HG03045 (cell line): ENCODE data around the gene TOM1L2.

Source experiments
- ATAC-seq: cut with Tn5 transposase; IDR thresholded peaks from one replicate; pipeline ENCODE4 v1.9.1; 2021; ENCODE audit warnings: mild to moderate bottlenecking, moderate library complexity; ENCODE audit not compliant: unreplicated experiment

The TOM1L2 gene

GRCh38 chr17:17823433-17824118, 148.6 kb downstream of the TOM1L2 start:
- ATAC-seq = peak; percentile 75

GRCh38 chr17:17822616-17823015, 149.6 kb downstream of the TOM1L2 start:
- no peak for ATAC-seq

- ATAC-seq = no peak
Observed at GRCh38 chr17:17822189-17822588, 150.0 kb downstream of the TOM1L2 start.

GRCh38 chr17:17820463-17821158, 151.6 kb downstream of the TOM1L2 start:
- no peak for ATAC-seq

GRCh38 chr17:17820046-17820445, 152.2 kb downstream of the TOM1L2 start:
- no peak for ATAC-seq

GRCh38 chr17:17819561-17819995, 152.6 kb downstream of the TOM1L2 start:
- peak; percentile 38 for ATAC-seq

- ATAC-seq = no peak
Observed at GRCh38 chr17:17819111-17819510, 153.1 kb downstream of the TOM1L2 start.

- ATAC-seq = no peak
Observed at GRCh38 chr17:17818088-17818526, 154.1 kb downstream of the TOM1L2 start.

GRCh38 chr17:17817552-17817947, 154.7 kb downstream of the TOM1L2 start:
- no peak for ATAC-seq

- no peak for ATAC-seq
Observed at GRCh38 chr17:17816831-17817551, 155.2 kb downstream of the TOM1L2 start.

- no peak for ATAC-seq
Observed at GRCh38 chr17:17816240-17816814, 155.9 kb downstream of the TOM1L2 start.

- ATAC-seq = no peak
Observed at GRCh38 chr17:17815436-17816200, 156.6 kb downstream of the TOM1L2 start.

GRCh38 chr17:17815062-17815406, 157.2 kb downstream of the TOM1L2 start:
- ATAC-seq = no peak

- no peak for ATAC-seq
Observed at GRCh38 chr17:17814162-17815061, 157.8 kb downstream of the TOM1L2 start.

- no peak for ATAC-seq
Observed at GRCh38 chr17:17813725-17814095, 158.5 kb downstream of the TOM1L2 start.

GRCh38 chr17:17813055-17813724, 159.0 kb downstream of the TOM1L2 start:
- no peak for ATAC-seq

GRCh38 chr17:17812211-17813054, 159.8 kb downstream of the TOM1L2 start:
- ATAC-seq = no peak
